ENCODE data around the gene MEGF8.

GRCh38 chr19:42367929-42368328 lies 42.5 kb downstream of the MEGF8 start:
- TF ChIP-seq CTCF (IDR thresholded peaks at IDR 0.05) (no peak), POLR2AphosphoS5 (IDR thresholded peaks at IDR 0.05) (no peak)

Measured in breast epithelium (tissue), 3 donors.